Omental fat pad (tissue), 4 donors: ENCODE results near the gene RNU6-8. TPM values are rescaled to one million over a fixed set of nuclear protein-coding genes. Genes with fewer than 3 reads are reported as not detected.

Source experiments
- ATAC-seq: fragments of 150-250 bp; one replicate; pipeline ENCODE4 v1.9.1; 2016; ENCODE audit warnings: mild to moderate bottlenecking, moderate library complexity; ENCODE audit not compliant: low FRiP score
- DNase-seq: peaks from one replicate; pipeline ENCODE4 v3.0.0-alpha.2; 2019; ENCODE audit warnings: low spot score
- total RNA-seq, 4 donors: library from RNA; depleted of rRNA; stranded (reverse); fragments of >200 nt; gene quantifications; one replicate each; pipeline ENCODE4 v1.1.0, GENCODE V29; 2016
- TF ChIP-seq, protein P1 (sequence below), 3 donors: fragments of 450-650 bp; IDR thresholded peaks; one replicate each; pipeline ENCODE4 v1.5.1; 2016 to 2017; ENCODE audit warnings: antibody characterized with exemption in 3 of 3, mild to moderate bottlenecking in 3 of 3, moderate library complexity in 2 of 3

Gene RNU6-8
- total RNA-seq, 4 donors from 2014 or later, result not detected

DNA sequence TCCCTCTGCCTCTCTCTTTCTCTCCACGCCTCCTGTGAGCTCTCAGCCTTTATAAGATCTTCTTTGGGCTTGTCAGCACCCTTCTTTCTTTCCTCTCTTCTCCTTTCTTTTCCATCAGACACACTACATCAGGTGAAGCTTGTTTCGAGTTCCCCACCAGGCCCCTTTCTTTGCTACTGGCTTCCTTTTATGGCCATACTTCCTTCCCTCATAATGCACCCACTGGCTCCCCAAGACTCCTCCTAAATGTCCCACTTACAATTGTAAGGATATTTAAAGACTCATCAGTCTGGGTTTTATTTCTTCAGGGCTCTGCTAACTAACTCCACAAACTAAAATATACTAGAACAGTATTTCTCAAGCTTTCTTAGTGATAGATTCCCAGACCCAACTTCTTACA is 3.5 kb upstream of the RNU6-8 start:
- TF ChIP-seq, protein P1, sequence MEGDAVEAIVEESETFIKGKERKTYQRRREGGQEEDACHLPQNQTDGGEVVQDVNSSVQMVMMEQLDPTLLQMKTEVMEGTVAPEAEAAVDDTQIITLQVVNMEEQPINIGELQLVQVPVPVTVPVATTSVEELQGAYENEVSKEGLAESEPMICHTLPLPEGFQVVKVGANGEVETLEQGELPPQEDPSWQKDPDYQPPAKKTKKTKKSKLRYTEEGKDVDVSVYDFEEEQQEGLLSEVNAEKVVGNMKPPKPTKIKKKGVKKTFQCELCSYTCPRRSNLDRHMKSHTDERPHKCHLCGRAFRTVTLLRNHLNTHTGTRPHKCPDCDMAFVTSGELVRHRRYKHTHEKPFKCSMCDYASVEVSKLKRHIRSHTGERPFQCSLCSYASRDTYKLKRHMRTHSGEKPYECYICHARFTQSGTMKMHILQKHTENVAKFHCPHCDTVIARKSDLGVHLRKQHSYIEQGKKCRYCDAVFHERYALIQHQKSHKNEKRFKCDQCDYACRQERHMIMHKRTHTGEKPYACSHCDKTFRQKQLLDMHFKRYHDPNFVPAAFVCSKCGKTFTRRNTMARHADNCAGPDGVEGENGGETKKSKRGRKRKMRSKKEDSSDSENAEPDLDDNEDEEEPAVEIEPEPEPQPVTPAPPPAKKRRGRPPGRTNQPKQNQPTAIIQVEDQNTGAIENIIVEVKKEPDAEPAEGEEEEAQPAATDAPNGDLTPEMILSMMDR (IDR thresholded peaks at IDR 0.05), result no peak
- ATAC-seq (no peak), DNase-seq (no peak)

DNA sequence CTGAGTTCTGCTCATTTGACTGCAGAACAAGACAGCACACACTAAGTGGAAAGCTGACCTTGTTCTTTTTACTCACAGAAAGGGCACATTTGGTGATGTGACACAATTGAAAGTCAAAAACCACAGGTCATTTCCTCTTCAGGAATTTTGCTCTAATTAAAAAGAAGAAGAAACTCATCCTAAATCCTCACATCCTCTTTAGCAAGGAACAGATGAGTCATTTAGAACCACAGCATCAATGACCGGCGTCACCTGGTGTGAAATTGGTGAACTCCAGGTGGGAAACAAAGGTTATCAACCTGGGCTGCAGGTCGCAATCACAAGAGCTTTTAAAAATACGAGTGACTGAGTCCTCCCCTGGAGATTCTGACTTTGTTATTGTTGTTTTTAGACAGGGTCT is 2.9 kb upstream of the RNU6-8 start:
- TF ChIP-seq, protein P1 (IDR thresholded peaks at IDR 0.05), result no peak
- DNase-seq (no peak), ATAC-seq (no peak)

DNA sequence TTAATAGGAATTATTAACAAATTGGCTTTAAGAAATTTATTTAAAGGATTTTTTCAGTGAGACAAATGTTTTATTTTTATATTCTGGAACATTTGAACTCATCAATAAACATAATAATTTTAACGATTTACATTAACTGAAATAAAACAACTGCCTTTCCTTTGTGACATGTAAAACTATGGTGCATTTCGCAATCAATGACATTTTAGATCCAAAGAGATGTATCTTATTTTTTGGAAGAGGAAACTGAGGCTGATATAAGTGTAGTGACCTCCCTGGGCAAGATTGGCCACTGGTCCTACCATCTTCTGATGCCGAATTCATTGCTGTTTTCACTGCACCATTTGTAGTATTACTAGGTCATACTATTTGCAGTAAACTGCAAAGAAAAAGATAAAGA is 2.5 kb upstream of the RNU6-8 start:
- no peak for DNase-seq
- ATAC-seq, result no peak
- TF ChIP-seq, protein P1 (IDR thresholded peaks at IDR 0.05), result no peak

DNA sequence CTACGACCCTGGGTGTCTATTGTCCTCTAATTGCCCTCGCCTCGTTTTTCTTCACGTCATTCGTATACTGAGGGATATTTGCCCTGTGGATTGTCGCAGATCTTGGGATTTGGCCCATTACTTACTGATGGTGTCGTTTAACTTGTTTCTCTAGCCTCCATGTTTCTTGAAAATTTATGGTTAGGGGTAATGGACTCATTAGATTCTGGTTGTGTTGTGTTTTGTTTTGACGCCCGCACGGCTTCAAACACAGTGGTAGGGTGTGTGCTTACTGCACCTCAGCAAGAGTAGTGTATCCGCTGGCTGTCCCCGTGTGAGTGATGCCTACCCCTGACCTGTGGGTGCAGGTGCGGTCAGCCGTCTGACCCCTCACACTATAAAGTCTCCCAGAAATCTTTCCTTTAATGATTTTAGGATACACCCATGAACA is 874 bp upstream of the RNU6-8 start:
- ATAC-seq (no peak), DNase-seq (no peak)
- TF ChIP-seq, protein P1 (IDR thresholded peaks at IDR 0.05), result no peak

DNA sequence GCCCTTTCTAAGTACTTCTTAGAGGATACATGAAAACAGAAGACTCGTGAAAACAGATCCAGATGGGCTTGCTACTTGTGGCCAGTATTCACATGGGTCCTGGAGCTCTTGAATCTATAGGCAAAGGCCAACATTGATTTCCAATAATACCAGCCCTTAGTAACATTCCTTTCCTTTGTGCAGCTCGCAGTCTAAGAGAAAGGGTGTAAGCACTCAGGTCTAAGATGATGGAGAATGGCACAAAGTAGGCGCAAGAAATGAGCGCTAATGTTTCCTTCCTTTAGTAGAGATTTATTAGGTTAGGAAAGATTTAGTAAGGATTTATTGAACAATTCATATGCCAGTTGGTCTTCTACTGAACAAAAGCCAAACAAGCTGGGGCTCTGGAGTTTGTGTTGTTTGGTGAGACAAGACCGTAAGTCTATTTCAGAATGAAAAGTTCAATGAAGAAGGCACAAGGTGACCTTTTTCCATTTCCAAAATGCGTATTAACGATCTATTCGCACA is 525 bp downstream of the RNU6-8 start:
- TF ChIP-seq, protein P1 (IDR thresholded peaks at IDR 0.05), result no peak
- ATAC-seq (no peak), DNase-seq (no peak)

DNA sequence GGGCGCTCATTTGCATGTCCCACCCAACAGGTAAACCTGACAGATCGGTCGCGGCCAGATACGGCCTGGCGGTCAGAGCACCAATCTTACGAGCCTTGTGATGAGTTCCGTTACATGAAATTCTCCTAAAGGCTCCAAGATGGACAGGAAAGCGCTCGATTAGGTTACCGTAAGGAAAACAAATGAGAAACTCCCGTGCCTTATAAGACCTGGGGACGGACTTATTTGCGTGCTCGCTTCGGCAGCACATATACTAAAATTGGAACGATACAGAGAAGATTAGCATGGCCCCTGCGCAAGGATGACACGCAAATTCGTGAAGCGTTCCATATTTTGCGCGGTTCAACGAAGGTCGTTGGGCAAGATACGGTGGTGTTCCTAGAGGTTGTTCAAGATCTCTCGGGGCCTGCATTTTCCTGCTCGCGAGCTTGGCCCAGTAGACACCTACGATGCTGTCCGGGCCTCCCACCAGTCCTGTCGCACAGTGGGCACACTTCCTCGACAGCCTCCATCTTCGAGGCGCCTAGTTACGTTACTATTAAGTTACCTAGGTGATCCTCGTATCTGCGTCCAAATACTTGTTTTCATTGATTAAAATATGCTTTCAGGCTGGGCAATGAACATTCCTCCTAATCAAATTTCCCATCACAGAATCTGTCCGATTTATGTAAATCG is 1.1 kb downstream of the RNU6-8 start, which contains the start of gene RNU6-7:
Gene RNU6-7, plus strand, starts transcription at position 230 of the 675 bp plus-strand sequence.
- ATAC-seq (no peak), DNase-seq (no peak)
- TF ChIP-seq, protein P1 (IDR thresholded peaks at IDR 0.05), result no peak
